Thymus (tissue), 11 donors: ENCODE results near the gene SHOX. TPM values are rescaled to one million over a fixed set of nuclear protein-coding genes. Genes with fewer than 3 reads are reported as not detected.
"Not testable (repeated sequence)": the region's sequence is repeated elsewhere in the genome, so short reads cannot be mapped to it uniquely, and the experiment has no call there.

Experiments used
- DNase-seq, 9 donors: peaks; one replicate each; pipeline ENCODE4 v3.0.0-alpha.2; 2013; ENCODE audit warnings: low spot score in 9 of 9, low read depth in 6 of 9, missing footprints in 1 of 9
- H3K27ac ChIP-seq, 2 donors: one replicate each; pipeline ENCODE4 v1.5.1; 2013; ENCODE audit warnings: control low read depth in 1 of 2, low read depth in 1 of 2, low read length in 1 of 2, mild to moderate bottlenecking in 1 of 2, moderate library complexity in 1 of 2
- H3K27me3 ChIP-seq, 2 donors: one replicate each; pipeline ENCODE4 v1.5.1; 2013; ENCODE audit warnings: low read length in 1 of 2; ENCODE audit not compliant: control insufficient read depth in 2 of 2, insufficient read depth in 1 of 2
- H3K36me3 ChIP-seq, 2 donors: one replicate each; pipeline ENCODE4 v1.5.1; 2013; ENCODE audit warnings: low read length in 1 of 2, mild to moderate bottlenecking in 1 of 2, moderate library complexity in 1 of 2; ENCODE audit not compliant: control insufficient read depth in 2 of 2, insufficient read depth in 2 of 2
- H3K4me1 ChIP-seq, 2 donors: one replicate each; pipeline ENCODE4 v1.5.1; 2013; ENCODE audit warnings: low read length in 2 of 2; ENCODE audit not compliant: control insufficient read depth in 2 of 2, insufficient read depth in 2 of 2
- H3K4me3 ChIP-seq, 2 donors: one replicate each; pipeline ENCODE4 v1.5.1; 2013; ENCODE audit warnings: low read length in 2 of 2, control low read depth in 1 of 2, mild to moderate bottlenecking in 1 of 2
- H3K9me3 ChIP-seq, 2 donors: one replicate each; pipeline ENCODE4 v1.5.1; 2013; ENCODE audit warnings: low read length in 1 of 2, mild to moderate bottlenecking in 1 of 2; ENCODE audit not compliant: control insufficient read depth in 2 of 2, insufficient read depth in 1 of 2
- WGBS: extraction: QIAGEN DNeasy Blood & Tissue Kit; methylation state at CpG from one replicate; pipeline ENCODE4 v1.1.7; 2013; 5-methylcytosine and 5-hydroxymethylcytosine counted together
- polyA plus RNA-seq: library from polyadenylated mRNA; stranded (reverse); fragments of 200-250 nt; gene quantifications from one replicate; pipeline ENCODE4 v1.2.3, GENCODE V29; 2013
- total RNA-seq: library from RNA; stranded (reverse); fragments of 120-200 nt; gene quantifications from one replicate; pipeline ENCODE4 v1.2.4, GENCODE V29; 2013
- donor health status: healthy.

SHOX gene
- total and polyA plus RNA-seq, 2 donors, result 0.02 TPM; not detected in 1

DNA sequence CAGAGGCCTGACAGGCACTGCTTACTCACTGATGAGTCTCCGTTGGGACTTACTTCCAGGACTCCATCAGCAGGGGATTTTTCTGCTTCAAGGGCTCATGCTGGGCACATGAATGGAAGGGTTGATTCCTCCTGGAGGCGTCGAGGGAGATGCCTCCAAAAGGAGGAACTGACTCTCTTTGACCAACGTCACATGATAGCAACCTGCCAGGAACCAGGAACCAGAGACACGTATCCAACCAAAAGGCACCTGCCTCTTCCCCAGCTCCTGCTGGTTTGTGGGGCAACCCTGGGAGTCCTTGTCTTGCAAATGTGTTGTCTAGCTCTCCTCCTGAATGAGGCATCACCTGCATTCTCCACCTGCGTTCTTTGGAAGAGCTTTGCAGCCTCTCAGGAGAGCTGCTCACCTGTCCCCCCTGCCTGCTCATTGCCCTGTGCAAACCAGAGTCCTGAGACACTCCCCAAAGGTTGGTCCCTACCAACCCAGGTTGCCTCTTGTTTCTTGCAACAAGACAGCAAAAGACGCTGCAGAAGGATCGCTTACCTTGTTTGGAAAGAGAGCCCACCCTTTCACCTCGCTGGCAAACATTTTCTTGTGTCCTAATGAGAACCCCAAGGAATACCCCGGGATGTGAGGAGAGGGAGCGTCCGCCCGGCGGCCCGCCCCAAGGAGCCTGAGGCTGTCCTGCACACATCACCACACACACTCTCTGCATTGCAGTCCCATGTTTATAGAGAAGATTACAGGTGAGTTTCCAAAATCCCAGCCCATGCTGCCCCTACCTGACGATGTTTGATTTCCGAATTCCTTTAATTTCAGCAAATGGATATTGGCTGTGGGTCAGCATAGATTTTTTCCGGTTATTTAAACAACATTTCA is 30.5 kb upstream of the SHOX start:
- no peaks in the 10 kb centered on the region for H3K27me3 ChIP-seq
- H3K9me3 ChIP-seq, result peaks cover 0 to 13% of the 10 kb centered on the region in 2 donors
- WGBS, result 51% methylated on average over 18 of the region's 18 CpGs
- H3K27ac ChIP-seq, result no peak overlapping the region
- no peak overlapping the region for H3K4me3 ChIP-seq
- DNase-seq, result no peak
- no peaks in the 10 kb centered on the region for H3K36me3 ChIP-seq
- no peaks in the 10 kb centered on the region for H3K4me1 ChIP-seq

DNA sequence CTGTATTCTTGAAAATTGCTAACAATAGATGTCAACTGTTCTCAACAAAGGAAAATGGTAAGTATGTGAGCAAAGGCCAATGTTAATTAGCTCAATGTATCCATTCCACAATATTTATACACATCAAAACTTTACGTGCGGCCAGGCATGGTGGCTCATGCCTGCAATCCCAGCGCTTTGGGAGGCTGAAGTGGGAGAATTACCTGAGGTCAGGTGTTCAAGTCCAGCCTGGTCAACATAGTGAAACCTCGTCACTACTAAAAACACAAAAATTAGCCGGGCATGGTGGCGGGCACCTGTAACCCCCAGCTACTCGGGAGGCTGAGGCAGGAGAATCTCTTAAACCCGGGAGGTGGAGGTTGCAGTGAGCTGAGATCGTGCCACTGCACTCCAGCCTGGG is 27.6 kb upstream of the SHOX start:
- not testable (repeated sequence) for H3K4me3 ChIP-seq, H3K9me3 ChIP-seq, DNase-seq, H3K36me3 ChIP-seq, H3K4me1 ChIP-seq, H3K27me3 ChIP-seq, H3K27ac ChIP-seq
- WGBS, result 94% methylated on average over 9 of the region's 9 CpGs

DNA sequence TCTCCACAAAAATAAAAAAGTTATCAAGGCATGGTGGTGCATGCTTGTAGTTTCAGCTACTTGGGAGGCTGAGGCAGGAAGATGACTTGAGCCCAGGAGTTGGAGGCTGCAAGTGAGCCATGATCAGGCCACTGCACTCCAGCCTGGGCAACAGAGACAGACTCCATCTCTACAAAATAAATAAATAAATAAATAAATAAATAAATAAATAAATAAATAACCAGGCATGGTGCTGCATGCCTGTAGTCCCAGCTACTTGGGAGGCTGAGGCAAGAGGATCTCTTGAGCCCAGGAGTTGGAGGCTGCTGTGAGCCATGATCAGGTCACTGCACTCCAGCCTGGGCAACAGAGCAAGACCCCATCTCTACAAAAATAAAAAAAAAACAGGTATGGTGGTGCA is 26.0 kb upstream of the SHOX start:
- H3K4me1 ChIP-seq, H3K4me3 ChIP-seq, H3K9me3 ChIP-seq, H3K36me3 ChIP-seq, H3K27me3 ChIP-seq, DNase-seq, H3K27ac ChIP-seq: not testable (repeated sequence)

DNA sequence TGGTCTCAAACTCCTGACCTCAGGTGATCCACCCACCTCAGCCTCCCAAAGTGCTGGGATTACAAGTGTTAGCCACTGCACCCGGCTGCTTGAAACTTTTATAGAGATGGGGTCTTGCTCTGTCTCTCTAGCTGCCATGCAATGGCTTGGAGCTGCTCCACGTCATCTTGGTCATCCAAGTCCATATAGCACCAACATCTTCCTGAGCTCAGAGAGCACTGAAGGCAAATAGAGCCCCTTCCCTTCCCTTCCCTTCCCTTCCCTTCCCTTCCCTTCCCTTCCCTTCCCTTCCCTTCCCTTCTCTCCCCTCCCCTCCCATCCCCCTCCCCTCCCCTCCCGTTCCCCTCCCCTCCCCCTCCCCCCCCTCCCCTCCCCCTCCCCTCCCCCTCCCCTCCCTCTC is 22.5 kb upstream of the SHOX start:
- 76% methylated on average over 2 of the region's 3 CpGs for WGBS
- not testable (repeated sequence) for H3K4me3 ChIP-seq, H3K9me3 ChIP-seq, H3K27ac ChIP-seq, H3K27me3 ChIP-seq, H3K36me3 ChIP-seq, DNase-seq, H3K4me1 ChIP-seq

DNA sequence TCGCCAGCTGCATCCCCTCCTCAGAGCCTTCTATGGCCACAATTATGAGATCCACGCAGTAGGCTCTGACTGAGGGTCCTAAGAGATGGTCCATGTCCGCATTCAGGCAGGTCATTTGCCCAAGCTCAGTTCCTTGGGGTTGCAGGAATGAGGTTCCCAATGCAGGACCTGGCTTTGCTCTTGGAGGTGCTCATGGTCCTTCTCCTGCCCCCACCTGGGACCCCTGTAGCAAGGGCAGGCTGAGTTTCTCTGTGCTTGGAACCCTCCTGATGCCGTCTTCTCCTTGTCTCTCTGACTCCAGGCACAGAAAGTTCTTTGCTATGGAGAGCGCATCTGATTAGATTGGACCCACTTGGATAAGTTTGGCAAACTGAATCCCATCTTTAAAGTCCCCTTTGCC is 16.5 kb upstream of the SHOX start:
- Histone ChIP-seq H3K27me3 (peaks cover 2 to 3% of the 10 kb centered on the region in 2 donors), H3K4me1 (no peaks in the 10 kb centered on the region), H3K9me3 (peaks cover 0 to 4% of the 10 kb centered on the region in 2 donors), H3K4me3 (no peak overlapping the region), H3K27ac (no peak overlapping the region), H3K36me3 (no peaks in the 10 kb centered on the region)
- 92% methylated on average over 5 of the region's 5 CpGs for WGBS
- no peak for DNase-seq

DNA sequence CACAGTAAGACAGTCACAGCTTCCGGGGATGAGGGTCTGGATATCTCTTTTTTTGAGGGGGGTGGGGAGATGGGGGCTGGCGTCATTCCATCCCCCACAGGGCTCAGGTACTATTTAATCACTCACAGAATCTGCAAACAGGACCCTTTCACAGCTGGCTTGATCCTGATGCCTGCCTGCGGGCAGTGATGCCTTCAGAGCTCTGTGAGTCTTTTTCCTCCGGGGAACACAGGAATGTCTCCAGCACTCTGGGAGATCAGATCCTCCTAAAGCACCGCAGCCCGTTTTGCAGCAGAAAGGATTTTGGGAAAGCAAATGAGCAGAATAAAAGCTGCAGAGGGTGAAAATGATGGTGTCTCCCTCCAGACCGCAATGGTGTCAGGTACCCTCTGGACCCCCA is 13.2 kb upstream of the SHOX start:
- 59% methylated on average over 7 of the region's 7 CpGs for WGBS
- H3K27ac ChIP-seq, result no peak overlapping the region
- peaks cover 14 to 19% of the 10 kb centered on the region in 2 donors for H3K27me3 ChIP-seq
- no peaks in the 10 kb centered on the region for H3K9me3 ChIP-seq
- H3K36me3 ChIP-seq, result no peaks in the 10 kb centered on the region
- no peak for DNase-seq
- H3K4me1 ChIP-seq, result no peaks in the 10 kb centered on the region
- H3K4me3 ChIP-seq, result no peak overlapping the region

DNA sequence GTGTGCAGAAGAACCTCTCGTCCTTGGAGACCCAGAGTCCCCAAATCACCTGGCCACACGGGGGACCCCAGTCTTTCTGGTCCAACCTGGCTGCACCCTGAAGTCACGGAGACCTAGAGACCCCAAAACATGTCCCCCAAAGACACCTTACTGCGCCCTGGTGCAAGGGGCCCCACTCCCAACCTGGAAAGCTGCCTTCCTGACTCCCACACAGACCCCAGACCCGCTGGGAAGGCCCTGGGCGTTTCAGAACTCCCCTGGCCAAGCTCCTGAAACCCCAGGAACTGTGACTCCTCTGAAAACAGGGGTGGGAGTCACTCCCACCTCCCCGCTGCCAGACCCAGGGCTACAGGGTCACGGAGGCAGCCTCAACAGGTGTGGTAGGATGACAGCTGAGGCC is 12.7 kb upstream of the SHOX start:
- H3K4me1 ChIP-seq, result no peaks in the 10 kb centered on the region
- peaks cover 14 to 19% of the 10 kb centered on the region in 2 donors for H3K27me3 ChIP-seq
- no peaks in the 10 kb centered on the region for H3K9me3 ChIP-seq
- no peak overlapping the region for H3K4me3 ChIP-seq
- no peaks in the 10 kb centered on the region for H3K36me3 ChIP-seq
- DNase-seq, result no peak
- no peak overlapping the region for H3K27ac ChIP-seq
- WGBS, result 81% methylated on average over 8 of the region's 8 CpGs

DNA sequence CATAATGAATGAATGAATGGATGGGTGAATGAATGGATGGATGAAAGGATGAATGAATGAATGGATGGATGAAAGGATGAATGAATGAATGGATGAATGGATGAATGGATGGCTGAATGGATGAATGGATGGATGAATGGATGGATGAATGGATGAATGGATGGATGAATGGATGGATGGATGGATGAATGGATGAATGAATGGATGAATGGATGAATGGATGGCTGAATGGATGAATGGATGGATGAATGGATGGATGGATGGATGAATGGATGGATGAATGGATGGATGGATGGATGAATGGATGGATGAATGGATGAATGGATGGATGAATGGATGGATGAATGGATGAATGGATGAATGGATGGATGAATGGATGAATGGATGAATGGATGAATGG is 12.3 kb upstream of the SHOX start:
- peaks cover 14 to 19% of the 10 kb centered on the region in 2 donors for H3K27me3 ChIP-seq
- H3K9me3 ChIP-seq, H3K36me3 ChIP-seq, DNase-seq, H3K4me3 ChIP-seq, H3K27ac ChIP-seq, H3K4me1 ChIP-seq: not testable (repeated sequence)

DNA sequence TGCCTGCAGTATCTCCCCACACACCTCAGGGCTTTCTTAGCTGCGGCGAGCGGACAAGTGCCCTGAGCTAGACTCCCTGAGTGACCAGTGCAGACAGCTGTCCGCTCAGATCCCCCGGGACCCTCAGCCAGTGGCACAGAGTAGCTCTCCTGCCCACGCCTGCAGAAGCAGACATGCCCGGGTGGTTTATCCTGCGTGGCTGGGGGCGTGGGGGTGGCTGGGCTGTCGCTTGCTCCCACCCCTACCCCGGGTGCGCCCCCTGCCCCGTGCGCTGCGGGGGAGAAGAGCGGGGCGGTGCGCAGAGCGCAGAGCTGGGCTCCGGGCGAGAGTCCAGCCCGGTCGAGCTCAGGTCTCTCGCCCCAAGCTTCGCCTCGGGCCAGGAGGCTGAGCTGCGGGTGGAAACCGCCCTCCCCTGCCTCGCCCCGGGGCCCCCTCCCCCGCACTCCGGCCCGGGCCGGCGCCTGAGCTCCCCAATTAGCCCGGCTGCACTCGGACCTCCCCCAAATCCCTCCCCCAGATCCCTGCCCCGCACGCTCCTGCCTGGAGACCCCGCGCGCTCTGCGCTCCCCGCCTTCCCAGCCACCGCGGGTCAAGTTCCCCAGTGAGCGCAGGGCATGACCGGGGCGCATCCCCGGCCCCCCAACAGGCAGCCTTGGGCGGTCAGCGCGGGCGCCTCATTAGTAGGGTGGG is 11.7 kb upstream of the SHOX start:
- Histone ChIP-seq H3K27ac (no peak overlapping the region), H3K36me3 (no peaks in the 10 kb centered on the region), H3K4me3 (no peak overlapping the region), H3K27me3 (peaks cover 16 to 25% of the 10 kb centered on the region in 2 donors), H3K9me3 (no peaks in the 10 kb centered on the region), H3K4me1 (no peaks in the 10 kb centered on the region)
- WGBS, result 15% methylated on average over 54 of the region's 54 CpGs
- DNase-seq, result no peak
